ENCODE results near the gene PPARGC1A. TPM values are rescaled to one million over a fixed set of nuclear protein-coding genes. Genes with fewer than 3 reads are reported as not detected.

Gene PPARGC1A
- total RNA-seq, 1 donor from 2014 or later: not detected

- DNase-seq (ENCODE audit: low read depth, low spot score): no peak
Observed at GRCh38 chr4:23844961-23845360, 44.9 kb downstream of the PPARGC1A start.

DNA sequence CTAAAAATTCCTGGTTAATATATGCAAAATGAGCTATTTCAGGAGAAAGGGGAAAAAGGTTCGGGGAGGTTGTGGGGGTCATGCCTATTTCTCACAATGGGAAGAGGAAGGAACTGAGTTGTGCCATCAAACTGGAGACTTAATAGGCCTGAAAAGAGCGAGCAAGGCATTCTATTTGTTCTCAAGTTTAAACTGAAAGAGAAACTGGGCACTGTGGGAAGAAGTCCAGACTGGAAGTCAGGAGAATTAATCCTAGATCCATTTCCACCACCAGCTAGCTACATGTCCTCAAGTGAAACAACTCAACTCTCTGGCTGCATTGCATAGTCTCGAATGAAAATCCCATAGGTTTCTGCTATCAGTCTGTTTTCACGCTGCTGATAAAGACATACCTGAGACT, 50.6 kb downstream of the PPARGC1A start:
- DNase-seq (ENCODE audit: low read depth, low spot score): no peak

DNA sequence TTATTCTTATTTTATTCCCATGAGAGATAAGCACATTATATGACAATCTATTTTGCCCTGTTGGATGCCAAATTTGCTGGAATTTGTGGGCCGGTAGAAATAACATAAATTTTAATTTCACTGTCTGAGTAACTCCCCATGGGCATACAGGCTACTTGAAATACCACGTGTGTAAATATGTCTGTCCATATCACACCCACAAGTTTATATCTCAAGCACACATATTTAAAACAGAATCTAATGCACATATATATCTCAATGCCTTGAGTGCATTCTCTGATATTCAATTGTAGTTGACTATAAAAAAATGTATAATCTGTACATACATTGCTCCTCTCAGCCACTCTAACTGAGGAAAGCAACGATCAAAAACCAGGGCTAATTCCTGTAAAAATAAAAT, 51.2 kb downstream of the PPARGC1A start:
- no peak for DNase-seq (ENCODE audit: low read depth, low spot score)

- DNase-seq (ENCODE audit: low read depth, low spot score): no peak
Observed at GRCh38 chr4:23838131-23838530, 51.7 kb downstream of the PPARGC1A start.

DNA sequence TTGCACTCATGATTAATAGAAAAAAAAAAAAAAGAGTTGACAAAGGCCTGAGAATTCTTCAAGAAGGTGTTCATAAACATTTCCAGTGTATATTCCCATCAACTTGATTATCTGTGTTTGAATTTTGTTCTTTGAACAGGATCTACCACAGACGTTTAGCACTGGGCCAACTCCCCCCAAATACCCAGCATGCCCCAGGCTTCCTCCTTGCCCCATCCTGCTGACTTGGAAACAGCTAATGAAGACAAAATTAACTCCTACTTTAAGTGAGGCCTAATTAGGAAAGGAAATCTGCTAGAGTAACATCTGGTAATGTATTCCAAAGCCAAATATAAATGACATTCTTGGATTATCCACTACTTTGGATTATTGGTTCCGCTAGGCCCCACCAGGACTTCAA, 52.5 kb downstream of the PPARGC1A start:
- no peak for DNase-seq (ENCODE audit: low read depth, low spot score)

DNA sequence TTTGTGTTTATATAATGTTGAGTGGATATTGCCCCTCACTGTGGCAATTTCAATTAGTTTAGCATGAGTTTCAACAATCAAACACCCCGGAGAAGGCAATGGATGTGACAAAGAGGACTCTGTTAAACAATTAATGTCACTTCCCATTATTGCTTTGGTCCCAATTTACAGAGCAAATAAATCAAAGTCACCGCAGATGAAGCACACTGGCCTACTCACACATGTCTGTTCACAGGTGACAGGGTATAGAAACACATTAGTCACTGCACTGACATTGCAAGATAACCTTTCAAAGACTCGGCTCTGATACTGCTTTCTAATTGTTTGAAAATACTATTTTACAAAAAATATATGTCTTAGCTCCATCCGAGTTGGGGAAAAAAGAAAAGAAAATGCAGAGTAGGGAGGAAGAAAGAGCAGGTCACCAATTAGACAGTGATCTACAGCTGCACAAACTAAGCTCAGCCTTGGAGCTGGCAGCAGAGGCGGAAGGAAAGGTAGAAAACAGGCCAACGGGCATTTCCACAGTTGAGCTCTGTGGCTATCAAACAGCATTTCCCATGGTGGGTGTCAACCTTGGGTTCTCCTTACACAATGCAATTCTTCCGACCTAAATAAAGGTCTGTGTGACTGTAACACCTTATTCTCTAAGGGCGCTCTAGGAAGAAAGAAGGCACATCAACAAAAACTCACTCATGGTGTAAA, 53.9 kb downstream of the PPARGC1A start:
- no peak for DNase-seq (ENCODE audit: low read depth, low spot score)

DNA sequence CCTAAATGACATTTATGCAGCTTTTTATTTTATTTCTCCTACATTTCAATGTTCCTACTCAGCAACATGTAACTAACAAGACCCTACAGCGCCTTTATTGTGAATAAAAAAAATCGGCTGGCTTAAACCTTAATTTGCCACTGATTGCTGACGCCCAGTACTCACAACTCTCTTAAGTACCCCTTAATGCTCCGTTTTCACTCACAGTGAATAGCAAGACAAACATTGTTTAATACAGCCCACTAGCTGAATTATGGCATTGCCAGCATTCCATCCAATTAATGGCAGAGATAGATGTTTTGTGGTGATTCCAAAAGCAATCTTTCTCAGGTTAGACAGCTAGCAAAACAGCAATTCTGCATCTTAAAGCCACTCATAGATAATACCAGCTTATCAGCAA, 61.1 kb downstream of the PPARGC1A start:
- no peak for DNase-seq (ENCODE audit: low read depth, low spot score)

GRCh38 chr4:23828020-23828715, 61.7 kb downstream of the PPARGC1A start:
- DNase-seq (ENCODE audit: low read depth, low spot score): no peak

DNA sequence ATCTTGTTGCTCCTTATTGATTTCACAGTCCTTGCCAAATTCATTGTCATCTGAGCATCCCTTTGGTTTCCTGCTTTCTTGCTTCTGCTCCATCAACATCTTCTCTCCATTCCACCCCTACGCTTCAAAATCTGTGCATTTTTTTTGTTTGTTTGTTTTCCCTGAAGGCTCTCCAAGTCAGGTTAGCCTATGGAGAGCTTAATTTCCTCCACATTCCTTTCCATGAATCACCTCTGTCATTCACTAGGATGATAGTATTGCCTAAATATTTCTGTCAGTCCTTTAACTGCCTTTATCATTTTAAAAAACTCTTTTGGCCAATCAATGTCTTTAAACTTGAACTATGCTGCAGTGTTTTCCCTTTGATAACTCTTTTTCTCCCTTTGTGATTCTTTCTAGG, 67.7 kb downstream of the PPARGC1A start:
- DNase-seq (ENCODE audit: low read depth, low spot score): no peak

DNA sequence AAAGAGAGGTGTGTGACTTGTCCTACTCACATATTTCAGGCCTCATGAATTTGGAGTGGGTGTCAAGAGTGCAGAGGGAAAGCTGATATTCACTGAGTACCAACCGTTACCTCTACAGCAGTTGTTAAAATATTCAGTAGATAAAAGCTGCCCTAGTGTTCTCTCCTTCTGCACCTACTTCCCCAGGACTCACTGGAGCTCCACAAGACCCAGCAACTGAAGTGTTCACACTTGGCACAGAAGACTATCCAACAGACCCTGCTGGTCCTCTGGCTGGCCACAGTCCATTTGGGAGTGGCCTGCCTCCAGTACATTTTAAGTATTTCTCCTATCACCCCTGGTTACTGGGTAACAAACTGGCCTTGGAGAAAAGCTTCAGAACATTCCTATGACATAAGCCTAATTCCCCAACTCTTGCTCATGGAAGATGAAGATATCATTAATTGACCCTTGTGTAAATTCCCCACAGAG, 70.8 kb downstream of the PPARGC1A start:
- no peak for DNase-seq (ENCODE audit: low read depth, low spot score)

DNA sequence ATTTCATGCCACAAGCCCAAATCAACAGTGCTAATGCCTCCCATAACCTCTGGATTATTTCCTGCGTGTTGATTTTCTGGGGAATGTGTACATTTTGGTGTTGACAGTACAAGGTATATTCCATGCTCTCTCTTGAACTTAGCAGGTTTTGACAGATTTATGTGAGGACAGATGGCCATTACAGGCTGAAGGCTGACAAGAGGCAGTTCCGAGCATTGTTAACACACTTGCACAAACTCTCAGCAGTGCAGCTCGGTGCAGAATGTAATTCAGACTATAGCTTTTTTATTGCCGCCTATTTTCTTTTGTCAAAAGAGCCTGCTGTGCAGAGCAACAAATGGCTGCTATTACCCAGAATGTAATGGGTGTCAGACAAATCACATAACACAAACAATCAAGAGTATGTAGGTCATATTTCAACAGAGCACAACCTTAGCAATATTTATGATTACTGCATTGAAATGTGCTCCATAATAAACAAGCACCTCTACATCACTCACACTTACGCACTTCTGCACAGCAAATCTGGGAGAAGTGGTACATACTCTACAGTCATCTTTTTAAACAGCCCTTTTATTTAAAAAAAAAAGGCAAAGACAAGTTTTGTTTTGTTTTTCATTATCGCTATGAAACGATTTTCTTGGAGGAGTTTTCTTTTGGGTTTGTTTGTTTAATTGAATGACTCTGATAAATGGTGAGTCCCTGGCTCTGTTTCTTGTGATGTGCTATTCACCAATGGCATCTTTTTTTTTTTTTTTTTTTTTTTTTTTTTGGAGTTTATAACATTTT, 71.6 kb downstream of the PPARGC1A start:
- DNase-seq (ENCODE audit: low read depth, low spot score): no peak

DNA sequence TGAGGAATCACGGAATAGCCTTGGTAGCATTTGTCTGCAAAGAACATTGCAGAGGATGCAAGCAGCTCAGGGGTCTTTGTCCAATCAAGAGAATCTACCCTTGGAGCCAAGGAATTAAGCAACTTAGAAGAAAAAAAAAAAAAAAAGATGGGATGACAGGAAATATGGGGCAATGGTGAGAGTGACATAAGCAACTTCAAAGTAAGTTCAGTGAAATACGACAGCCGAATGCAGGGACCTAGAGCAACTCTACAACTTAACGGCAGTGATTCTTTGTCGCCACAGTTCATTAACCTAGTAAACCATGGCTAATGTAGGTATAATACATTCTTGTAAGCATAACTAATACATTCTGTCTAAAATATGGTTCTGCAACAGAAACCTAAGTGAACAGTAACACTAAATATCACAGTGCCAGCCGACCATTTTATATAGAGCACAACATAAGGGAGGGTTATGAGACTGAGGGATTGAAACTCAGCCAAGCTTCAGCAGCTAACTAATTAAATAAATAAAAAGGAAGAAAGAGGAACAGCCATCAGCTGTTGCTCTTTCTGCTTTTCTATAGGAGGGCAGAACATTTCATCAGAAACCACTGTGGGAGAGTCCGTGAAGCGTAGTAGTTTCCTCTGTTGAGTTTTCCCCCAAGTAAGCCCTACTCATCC, 74.7 kb downstream of the PPARGC1A start:
- no peak for DNase-seq (ENCODE audit: low read depth, low spot score)

DNA sequence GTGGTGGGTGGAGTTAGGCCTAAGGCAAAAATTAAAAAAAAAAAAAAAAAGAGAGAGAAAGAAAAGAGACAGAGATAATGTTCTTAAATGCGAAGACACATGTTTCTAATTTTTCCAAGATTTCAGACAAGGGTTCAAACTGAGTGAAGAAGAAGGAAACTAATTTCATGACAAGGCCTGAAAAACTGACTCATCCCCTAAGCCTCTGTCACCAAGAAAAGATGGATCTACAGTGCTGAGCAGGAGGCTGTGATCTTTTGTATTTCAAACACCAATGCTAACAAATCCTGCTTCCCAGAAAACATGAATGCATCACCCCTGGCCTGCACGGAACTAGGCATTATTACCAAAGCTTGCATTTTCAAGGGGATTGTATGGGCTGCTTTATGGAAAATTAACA, 75.3 kb downstream of the PPARGC1A start:
- DNase-seq (ENCODE audit: low read depth, low spot score): no peak

GRCh38 chr4:23811161-23811560, 78.7 kb downstream of the PPARGC1A start:
- no peak for DNase-seq (ENCODE audit: low read depth, low spot score)

- DNase-seq (ENCODE audit: low read depth, low spot score): no peak
Observed at GRCh38 chr4:23805450-23805851, 84.4 kb downstream of the PPARGC1A start.

- DNase-seq (ENCODE audit: low read depth, low spot score): no peak
Observed at GRCh38 chr4:23789762-23790161, 100.1 kb downstream of the PPARGC1A start.

DNA sequence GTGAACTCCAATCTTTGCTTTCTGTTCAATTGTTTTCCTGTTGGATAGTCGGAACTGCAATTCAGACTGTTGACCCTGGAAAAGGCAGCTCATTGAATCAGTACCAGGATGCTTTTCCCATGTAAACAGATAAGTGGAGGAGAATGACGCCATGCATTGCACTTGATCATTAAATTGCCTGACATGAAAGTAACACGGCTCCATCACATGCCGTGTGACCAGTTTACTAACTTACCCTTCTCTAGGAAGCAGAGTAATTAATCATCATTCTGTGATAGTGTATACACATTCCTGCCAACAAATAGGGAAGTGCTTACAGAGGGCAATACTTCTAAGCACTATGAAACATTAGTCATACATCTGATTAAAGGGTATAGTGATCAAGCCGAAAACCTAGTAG, 101.4 kb downstream of the PPARGC1A start:
- DNase-seq (ENCODE audit: low read depth, low spot score): no peak

- no peak for DNase-seq (ENCODE audit: low read depth, low spot score)
Observed at GRCh38 chr4:23788027-23788426, 101.8 kb downstream of the PPARGC1A start.

GRCh38 chr4:23782778-23783437, 106.9 kb downstream of the PPARGC1A start:
- no peak for DNase-seq (ENCODE audit: low read depth, low spot score)

GRCh38 chr4:23779839-23780238, 110.0 kb downstream of the PPARGC1A start:
- no peak for DNase-seq (ENCODE audit: low read depth, low spot score)

GRCh38 chr4:23779422-23779821, 110.4 kb downstream of the PPARGC1A start:
- DNase-seq (ENCODE audit: low read depth, low spot score): no peak
